GM21447 (cell line): ENCODE results near the gene SRPK1.

Experiments used
- ATAC-seq: cut with Tn5 transposase; IDR thresholded peaks from one replicate; pipeline ENCODE4 v1.9.1; 2021; ENCODE audit not compliant: unreplicated experiment

The SRPK1 gene

GRCh38 chr6:35786272-35786671 lies 134.6 kb downstream of the SRPK1 start:
- no peak for ATAC-seq

GRCh38 chr6:35784200-35784599 lies 136.7 kb downstream of the SRPK1 start:
- no peak for ATAC-seq
